Neuronal stem cell (in vitro differentiated cells): ENCODE measurements around the gene BST1.
"Not testable (repeated sequence)": the region's sequence is repeated elsewhere in the genome, so short reads cannot be mapped to it uniquely, and the experiment has no call there.

Experiments
- DNase-seq: peaks from one replicate; pipeline ENCODE4 v3.0.0-alpha.2; 2013; ENCODE audit warnings: low spot score
- H2AFZ ChIP-seq: one replicate; pipeline ENCODE4 v1.6.1; 2013; ENCODE audit warnings: mild to moderate bottlenecking, low read length, inconsistent platforms
- H2AK5ac ChIP-seq: 2 replicates; pipeline ENCODE4 v1.6.1; 2013; ENCODE audit warnings: low read depth, mild to moderate bottlenecking, inconsistent platforms, low read length, moderate library complexity, mixed read lengths
- H2BK120ac ChIP-seq: 2 replicates; pipeline ENCODE4 v1.6.1; 2013; ENCODE audit warnings: low read depth, mild to moderate bottlenecking, inconsistent platforms, low read length, moderate library complexity, mixed read lengths
- H2BK12ac ChIP-seq: one replicate; pipeline ENCODE4 v1.6.1; 2013; ENCODE audit warnings: low read length, inconsistent platforms
- H2BK15ac ChIP-seq: 2 replicates; pipeline ENCODE4 v1.6.1; 2013; ENCODE audit warnings: mild to moderate bottlenecking, low read length, inconsistent platforms, mixed read lengths
- H2BK5ac ChIP-seq: one replicate; pipeline ENCODE4 v1.6.1; 2013; ENCODE audit warnings: inconsistent platforms, mild to moderate bottlenecking, low read length, moderate library complexity
- H3K14ac ChIP-seq: one replicate; pipeline ENCODE4 v1.6.1; 2013; ENCODE audit warnings: low read length, inconsistent platforms
- H3K18ac ChIP-seq: 2 replicates; pipeline ENCODE4 v1.6.1; 2013; ENCODE audit warnings: low read length, inconsistent platforms
- H3K23ac ChIP-seq: 2 replicates; pipeline ENCODE4 v1.6.1; 2013; ENCODE audit warnings: low read depth, mild to moderate bottlenecking, mixed read lengths, low read length, inconsistent platforms; ENCODE audit not compliant: poor library complexity
- H3K27ac ChIP-seq: replicated peaks from 3 replicates; pipeline ENCODE4 v1.5.1; 2013; ENCODE audit warnings: low read length, inconsistent platforms
- H3K27me3 ChIP-seq, 3 experiments: 2 replicates each; pipeline ENCODE4 v1.6.1; 2013; ENCODE audit warnings: low read length in 3 of 3, mild to moderate bottlenecking in 2 of 3, inconsistent platforms in 1 of 3, low read depth in 1 of 3, mixed read lengths in 1 of 3, moderate library complexity in 1 of 3; ENCODE audit not compliant: control insufficient read depth in 3 of 3, insufficient read depth in 3 of 3
- H3K36me3 ChIP-seq, 2 donors: replicated peaks in 1 of 2; 2 replicates each; pipeline ENCODE4 v1.6.1; 2013; ENCODE audit warnings: low read length in 2 of 2; ENCODE audit not compliant: control insufficient read depth in 2 of 2, insufficient read depth in 2 of 2
- H3K4ac ChIP-seq: 2 replicates; pipeline ENCODE4 v1.6.1; 2013; ENCODE audit warnings: inconsistent platforms, mild to moderate bottlenecking, low read length, moderate library complexity
- H3K4me1 ChIP-seq, 2 donors: 1 replicate in 1 of 2; 2 replicates in 1 of 2; pipeline ENCODE4 v1.6.1; 2013; ENCODE audit warnings: low read length in 2 of 2, low read depth in 1 of 2; ENCODE audit not compliant: control insufficient read depth in 2 of 2, insufficient read depth in 1 of 2
- H3K4me2 ChIP-seq: one replicate; pipeline ENCODE4 v1.6.1; 2013; ENCODE audit warnings: mild to moderate bottlenecking, low read length, inconsistent platforms; ENCODE audit not compliant: insufficient read depth, poor library complexity, severe bottlenecking
- H3K4me3 ChIP-seq, 2 donors: 2 replicates each; pipeline ENCODE4 v1.5.1; 2013; ENCODE audit warnings: low read length in 2 of 2, mild to moderate bottlenecking in 2 of 2, inconsistent platforms in 1 of 2, moderate library complexity in 1 of 2
- H3K79me1 ChIP-seq: one replicate; pipeline ENCODE4 v1.6.1; 2013; ENCODE audit warnings: low read depth, mild to moderate bottlenecking, inconsistent platforms, low read length, moderate library complexity
- H3K9ac ChIP-seq: one replicate; pipeline ENCODE4 v1.6.1; 2013; ENCODE audit warnings: mild to moderate bottlenecking, low read depth, low read length, inconsistent platforms; ENCODE audit not compliant: poor library complexity
- H3K9me3 ChIP-seq, 2 donors: replicated peaks in 1 of 2; 2 replicates each; pipeline versions ENCODE3 to v1.6.1; 2013; ENCODE audit warnings: low read length in 2 of 2, mild to moderate bottlenecking in 2 of 2, inconsistent platforms in 1 of 2, low read depth in 1 of 2, mixed read lengths in 1 of 2, moderate library complexity in 1 of 2; ENCODE audit not compliant: control insufficient read depth in 2 of 2, insufficient read depth in 1 of 2
- H4K8ac ChIP-seq: one replicate; pipeline ENCODE4 v1.6.1; 2013; ENCODE audit warnings: low read depth, mild to moderate bottlenecking, inconsistent platforms, low read length, moderate library complexity
- H4K91ac ChIP-seq: one replicate; pipeline ENCODE4 v1.6.1; 2013; ENCODE audit warnings: low read length, low read depth, mild to moderate bottlenecking, inconsistent platforms; ENCODE audit not compliant: poor library complexity
- WGBS, 2 donors: extraction: QIAGEN DNeasy Blood & Tissue Kit; methylation state at CpG; one replicate each; pipeline ENCODE4 v1.1.7; 2013; ENCODE audit warnings: missing lambda C conversion rate in 2 of 2, mixed read lengths in 1 of 2; ENCODE audit not compliant: insufficient read length in 2 of 2, insufficient replicate concordance in 1 of 2; ENCODE audit errors: extremely low coverage in 2 of 2; 5-methylcytosine and 5-hydroxymethylcytosine counted together

The BST1 gene

DNA sequence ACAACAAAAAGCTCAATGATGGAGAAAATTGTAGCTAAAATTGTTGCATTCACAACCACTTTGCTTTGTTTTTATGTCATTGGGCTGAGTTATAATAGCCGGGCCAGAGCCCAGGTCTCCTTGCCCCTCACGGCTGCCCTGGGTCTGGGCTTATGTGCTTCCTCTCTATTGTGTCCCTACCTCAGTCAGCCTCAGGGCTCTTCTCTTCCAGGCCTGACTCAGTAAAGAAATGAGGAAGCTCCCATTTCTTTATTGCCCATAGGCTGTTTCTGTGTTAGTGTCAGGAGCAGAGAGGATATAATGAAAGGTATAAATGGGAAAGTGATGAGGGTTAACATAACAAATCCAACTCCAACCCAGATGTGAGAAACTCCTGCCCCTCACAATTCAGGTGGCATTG is 18.0 kb downstream of the BST1 start:
- Histone ChIP-seq H2BK5ac (no peak overlapping the region), H4K8ac (no peak overlapping the region), H3K4me1 (peaks cover 0 to 4% of the 10 kb centered on the region in 2 donors), H3K9me3 (no peaks in the 10 kb centered on the region), H3K36me3 (no peaks in the 10 kb centered on the region), H2AK5ac (no peak overlapping the region), H3K4me3 (no peak overlapping the region), H3K4me2 (no peak overlapping the region), H3K27ac (no peak overlapping the region), H2BK15ac (no peak overlapping the region), H2BK12ac (no peak overlapping the region), H3K9ac (no peak overlapping the region), H3K79me1 (no peaks in the 10 kb centered on the region), H3K18ac (no peak overlapping the region), H3K4ac (no peak overlapping the region), H2BK120ac (no peak overlapping the region), H4K91ac (no peak overlapping the region), H3K27me3 (peaks cover 0 to 4% (median 0%) of the 10 kb centered on the region in 3 experiments), H3K23ac (no peak overlapping the region), H3K14ac (no peak overlapping the region), H2AFZ (no peak overlapping the region)
- DNase-seq: no peak
- WGBS, 2 donors: no CpG with 5 or more reads among the region's 2 CpGs

GRCh38 chr4:15725608-15726007 is 22.7 kb downstream of the BST1 start:
- H3K14ac ChIP-seq: no peak overlapping the region
- H3K4ac ChIP-seq: no peak overlapping the region
- no peaks in the 10 kb centered on the region for H3K4me1 ChIP-seq
- no peak overlapping the region for H4K8ac ChIP-seq
- H3K27ac ChIP-seq: no peak overlapping the region
- H3K4me2 ChIP-seq: no peak overlapping the region
- H3K9me3 ChIP-seq: no peaks in the 10 kb centered on the region
- no peaks in the 10 kb centered on the region for H3K36me3 ChIP-seq
- no peak for DNase-seq
- no peak overlapping the region for H3K4me3 ChIP-seq
- H2BK15ac ChIP-seq: no peak overlapping the region
- H2BK5ac ChIP-seq: no peak overlapping the region
- H3K18ac ChIP-seq: no peak overlapping the region
- peaks cover 0 to 2% (median 0%) of the 10 kb centered on the region in 3 experiments for H3K27me3 ChIP-seq
- H2BK12ac ChIP-seq: no peak overlapping the region
- no CpG with 5 or more reads among the region's 4 CpGs for WGBS, 2 donors
- no peak overlapping the region for H2BK120ac ChIP-seq
- H4K91ac ChIP-seq: no peak overlapping the region
- no peak overlapping the region for H2AK5ac ChIP-seq
- no peak overlapping the region for H2AFZ ChIP-seq
- no peaks in the 10 kb centered on the region for H3K79me1 ChIP-seq
- H3K23ac ChIP-seq: no peak overlapping the region
- no peak overlapping the region for H3K9ac ChIP-seq

- Histone ChIP-seq H3K79me1 (no peaks in the 10 kb centered on the region), H3K23ac (no peak overlapping the region), H3K27ac (no peak overlapping the region), H3K18ac (no peak overlapping the region), H2BK120ac (no peak overlapping the region), H3K4me1 (no peaks in the 10 kb centered on the region), H3K9ac (no peak overlapping the region), H3K14ac (no peak overlapping the region), H3K4me3 (no peak overlapping the region), H2AK5ac (no peak overlapping the region), H4K91ac (no peak overlapping the region), H2BK12ac (no peak overlapping the region), H4K8ac (no peak overlapping the region), H3K27me3 (no peaks in the 10 kb centered on the region), H2BK15ac (no peak overlapping the region), H3K4me2 (no peak overlapping the region), H3K4ac (no peak overlapping the region), H3K36me3 (no peaks in the 10 kb centered on the region), H3K9me3 (no peaks in the 10 kb centered on the region), H2BK5ac (no peak overlapping the region), H2AFZ (peak overlapping the region; percentile 19)
- WGBS, 2 donors: no CpG with 5 or more reads among the region's 3 CpGs
- peak; percentile 29 for DNase-seq
Observed at GRCh38 chr4:15729910-15730533, 27.2 kb downstream of the BST1 start.

DNA sequence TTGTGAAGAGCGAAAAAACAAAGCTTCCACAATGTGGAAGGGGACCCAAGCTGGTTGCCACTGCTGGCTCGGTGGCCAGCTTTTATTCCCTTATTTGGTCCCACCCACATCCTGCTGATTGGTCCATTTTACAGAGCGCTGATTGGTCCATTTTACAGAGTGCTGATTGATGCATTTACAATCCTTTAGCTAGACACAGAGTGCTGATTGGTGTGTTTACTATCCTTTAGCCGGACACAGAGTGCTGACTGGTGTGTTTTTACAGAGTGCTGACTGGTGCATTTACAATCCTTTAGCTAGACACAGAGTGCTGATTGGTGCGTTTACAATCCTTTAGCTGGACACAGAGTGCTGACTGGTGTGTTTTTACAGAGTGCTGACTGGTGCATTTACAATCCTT is 30.2 kb downstream of the BST1 start:
- H3K4me2 ChIP-seq, H2BK120ac ChIP-seq, H2BK5ac ChIP-seq, H3K79me1 ChIP-seq, H4K8ac ChIP-seq, H4K91ac ChIP-seq, H3K4me1 ChIP-seq, H3K4me3 ChIP-seq, H3K9me3 ChIP-seq, H3K27me3 ChIP-seq, H2AK5ac ChIP-seq, H3K14ac ChIP-seq, H3K4ac ChIP-seq, H2AFZ ChIP-seq, H2BK12ac ChIP-seq, H2BK15ac ChIP-seq, H3K23ac ChIP-seq, DNase-seq, H3K27ac ChIP-seq, H3K9ac ChIP-seq, H3K36me3 ChIP-seq, H3K18ac ChIP-seq: not testable (repeated sequence)
- WGBS, 2 donors: no CpG with 5 or more reads among the region's 5 CpGs
